NCI-H2081 (cell line): ENCODE data around the gene FAM20C.

ENCODE experiments used
- DNase-seq, 2 experiments: peaks; one replicate each; lab custom pipeline; 2025; lab: John Stamatoyannopoulos, UW

The FAM20C gene

DNA sequence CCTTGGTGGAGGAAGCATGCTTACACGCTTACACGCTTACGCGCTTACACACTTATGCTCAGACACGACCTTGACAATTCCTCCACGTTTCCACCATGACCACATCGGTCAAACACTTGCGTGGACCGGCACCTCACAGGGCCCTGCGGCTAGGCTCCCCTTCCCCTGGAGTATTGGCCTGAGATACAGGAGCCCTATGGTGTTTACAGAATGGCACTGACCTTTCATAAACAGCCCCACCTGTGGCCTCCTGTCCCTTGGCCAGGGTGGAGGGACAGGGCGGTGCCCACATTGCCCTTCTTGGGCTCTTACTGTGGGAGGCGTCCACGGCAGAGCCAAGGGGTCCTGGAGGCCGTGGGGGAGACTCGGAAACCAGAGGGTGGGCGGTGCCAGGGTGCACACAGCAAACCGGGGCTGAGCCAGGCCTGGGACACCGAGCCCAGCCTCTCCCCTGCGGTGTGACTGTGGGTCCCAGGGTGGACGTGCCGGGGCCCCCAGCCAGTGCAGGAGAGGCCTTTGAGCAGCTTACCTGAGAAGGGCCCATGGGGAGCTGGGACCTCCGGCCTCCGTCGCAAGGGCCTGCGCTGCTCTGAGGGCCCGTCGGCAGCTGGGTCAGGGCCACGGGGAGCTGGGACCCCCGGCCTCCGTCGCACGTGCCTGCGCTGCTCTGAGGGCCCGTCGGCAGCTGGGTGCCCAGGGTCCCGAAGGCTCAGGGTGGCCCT is 53.4 kb downstream of the FAM20C start:
- no peak for DNase-seq

DNA sequence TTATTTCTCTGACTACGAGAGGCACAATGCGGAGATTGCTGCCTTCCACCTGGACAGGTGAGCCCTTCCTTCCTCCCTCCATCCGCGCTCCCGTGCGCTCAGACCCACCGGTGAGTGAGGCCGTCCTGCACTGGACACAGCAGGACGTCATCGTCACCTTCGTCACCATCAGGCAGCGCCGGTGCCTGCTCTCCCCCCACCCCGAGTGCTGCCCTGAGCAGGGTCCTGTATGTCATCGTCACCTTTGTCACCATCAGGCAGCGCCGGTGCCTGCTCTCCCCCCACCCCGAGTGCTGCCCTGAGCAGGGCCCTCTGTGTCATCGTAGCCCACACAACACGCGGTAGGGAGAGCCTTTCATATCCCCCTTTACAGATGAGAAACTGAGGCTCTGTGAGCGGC is 54.1 kb downstream of the FAM20C start:
- no peak for DNase-seq

DNA sequence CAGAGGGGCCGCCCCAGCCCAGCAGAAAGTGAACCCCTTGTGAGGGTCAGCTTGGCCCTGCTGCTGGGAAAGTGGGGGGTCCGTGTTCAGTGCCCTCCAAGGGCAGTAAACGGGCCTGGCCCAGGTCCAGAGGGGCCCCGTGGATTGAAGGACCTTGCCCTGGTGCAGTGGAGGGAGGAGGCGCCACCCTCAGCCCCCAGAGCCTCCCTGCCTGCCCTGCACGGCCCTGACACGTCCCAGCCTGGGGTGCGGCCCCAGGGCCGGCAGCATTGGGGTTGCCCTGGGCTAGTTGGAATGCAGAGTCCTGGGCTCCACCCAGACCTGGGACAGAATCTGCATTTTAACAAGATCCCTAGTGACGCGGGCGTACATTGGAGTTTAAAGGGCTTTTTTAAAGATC is 54.8 kb downstream of the FAM20C start:
- no peak for DNase-seq

DNA sequence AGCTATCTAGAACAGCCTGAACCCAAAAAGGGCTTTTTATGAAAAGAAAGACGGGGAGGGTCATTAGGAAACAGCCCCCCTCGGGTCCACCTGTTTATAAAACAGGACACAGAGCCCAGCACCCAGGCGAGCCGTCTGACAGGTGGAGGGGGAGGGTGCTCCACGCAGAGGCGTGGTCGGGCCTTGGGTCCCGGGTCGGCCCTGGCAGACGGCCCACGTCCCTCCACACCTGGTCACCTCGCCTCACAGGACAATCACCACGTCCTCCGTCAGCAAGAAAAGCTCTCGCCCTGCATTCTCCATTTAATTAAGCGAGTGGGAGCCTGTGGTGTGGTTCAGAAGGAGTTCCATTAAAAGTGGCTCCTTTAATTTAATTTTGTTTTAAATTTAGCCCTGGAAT is 55.3 kb downstream of the FAM20C start:
- no peak for DNase-seq

DNA sequence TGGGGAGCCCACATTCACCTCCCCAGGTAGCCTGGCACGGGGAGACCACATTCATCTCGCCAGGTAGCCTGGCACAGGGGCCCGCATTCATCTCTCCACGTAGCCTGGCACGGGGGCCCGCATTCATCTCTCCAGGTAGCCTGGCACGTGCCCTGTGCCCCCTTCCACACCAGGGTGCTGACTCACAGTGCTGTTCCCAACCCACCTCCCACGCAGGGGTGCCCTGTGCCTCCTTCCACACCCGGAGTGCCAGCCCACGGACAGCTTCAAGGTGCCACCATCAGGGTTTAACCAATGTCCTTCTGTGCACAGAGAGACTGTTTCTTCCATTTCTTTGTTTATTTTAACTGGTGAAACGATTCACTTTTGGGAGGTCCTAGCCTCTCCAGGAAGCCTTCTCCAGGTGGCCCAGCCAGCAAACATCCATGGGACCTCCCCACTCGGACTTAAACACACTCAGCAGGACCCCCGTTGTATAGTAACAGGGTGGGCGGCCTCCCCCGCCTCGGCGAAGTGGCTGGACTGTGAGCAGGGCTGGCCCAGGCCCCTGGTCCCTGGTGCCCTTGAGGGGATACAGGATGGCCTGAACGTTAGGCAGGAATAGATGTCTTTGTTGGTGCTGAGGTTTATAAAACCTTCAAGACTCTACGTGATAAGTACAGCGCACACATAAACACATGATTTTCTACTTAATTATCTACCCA is 56.5 kb downstream of the FAM20C start:
- DNase-seq, result no peak

DNA sequence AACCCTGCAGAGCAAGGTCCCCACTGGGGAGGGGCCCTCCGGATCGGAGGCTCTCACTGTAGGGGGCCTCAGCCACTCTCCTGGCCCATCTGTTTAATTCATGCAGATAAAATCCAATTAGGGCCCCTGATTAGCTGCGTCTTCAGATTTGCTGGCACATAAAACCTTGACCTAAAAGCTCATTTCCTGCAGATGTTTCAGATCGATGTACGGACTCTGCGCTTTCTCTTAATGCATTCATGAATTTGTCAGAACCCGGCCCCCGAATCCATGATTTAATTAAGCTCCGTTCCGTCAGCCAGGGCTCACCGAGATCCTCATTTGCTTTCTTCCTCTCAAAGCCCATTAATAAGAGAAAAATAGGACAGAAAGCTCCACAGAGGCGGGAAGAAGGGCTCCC is 57.6 kb downstream of the FAM20C start:
- no peak for DNase-seq

DNA sequence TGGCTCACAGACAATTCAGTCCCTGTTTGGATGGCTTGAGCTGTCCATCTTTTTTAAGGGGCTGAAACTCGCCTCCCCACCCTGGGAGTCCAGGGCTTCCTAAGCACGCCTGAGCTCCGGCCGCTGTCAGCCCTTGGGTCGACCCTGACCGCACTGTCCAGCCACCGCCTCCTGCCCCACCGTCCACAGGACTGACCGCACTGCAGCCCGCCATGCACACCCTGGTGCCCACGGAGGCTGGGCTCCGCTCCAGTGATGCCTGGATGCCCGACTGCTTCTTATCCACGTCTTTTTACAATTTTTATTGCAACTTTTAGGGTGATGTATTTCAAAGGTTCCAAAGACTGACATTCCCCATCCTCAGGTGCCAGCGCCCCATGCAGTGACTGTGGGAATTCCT is 58.2 kb downstream of the FAM20C start:
- no peak for DNase-seq

DNA sequence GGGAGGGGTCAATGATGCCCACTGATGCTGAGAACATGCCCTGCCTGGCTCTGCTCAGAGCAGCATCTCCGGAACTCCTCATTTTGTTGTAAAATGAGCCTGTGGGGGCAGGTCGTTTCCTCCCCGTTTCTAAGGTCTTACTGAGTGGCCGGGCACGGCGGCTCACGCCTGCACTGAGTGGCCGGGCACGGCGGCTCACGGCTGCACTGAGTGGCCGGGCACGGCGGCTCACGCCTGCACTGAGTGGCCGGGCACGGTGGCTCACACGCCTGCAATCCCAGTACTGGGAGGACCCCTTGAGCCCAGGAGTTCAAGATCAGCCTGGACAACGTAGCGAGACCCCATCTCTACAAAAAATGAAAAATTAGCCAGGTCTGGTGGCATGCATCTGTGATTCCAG is 58.6 kb downstream of the FAM20C start:
- DNase-seq, result no peak

DNA sequence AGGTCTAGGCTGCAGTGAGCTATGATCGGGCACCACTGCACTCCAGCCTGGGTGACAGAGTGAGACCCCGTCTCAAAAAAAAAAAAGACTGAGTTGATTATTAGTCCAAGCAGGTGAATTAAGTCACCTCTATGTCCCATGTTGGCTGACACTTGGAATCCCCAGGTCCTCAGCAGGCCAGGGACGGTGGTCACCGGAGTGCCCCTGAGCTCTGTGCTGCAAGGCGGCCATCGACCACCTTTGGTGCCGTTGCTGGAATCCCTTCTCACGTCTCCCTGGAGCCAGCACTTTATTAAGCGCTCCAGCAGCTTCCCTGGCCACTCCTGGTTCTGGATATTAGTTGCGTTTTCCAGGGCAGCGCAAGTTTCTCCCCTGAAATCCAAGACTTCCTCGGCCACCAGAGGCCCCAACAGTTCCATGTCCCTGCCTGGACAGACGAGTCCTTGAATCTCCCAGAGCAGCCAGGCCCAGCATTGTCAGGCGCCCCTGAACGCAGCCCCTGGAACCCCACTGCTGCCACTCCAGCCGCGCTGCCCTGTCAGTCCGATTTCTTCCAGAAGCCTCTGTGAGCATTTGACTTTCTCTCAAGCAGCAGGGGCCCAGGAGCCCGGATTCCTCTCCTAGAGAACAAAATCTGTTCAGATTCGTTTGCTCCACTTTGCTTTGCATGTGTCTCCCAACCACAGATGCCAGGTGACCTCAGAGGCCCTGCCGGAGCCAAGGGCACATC is 59.2 kb downstream of the FAM20C start:
- DNase-seq, result no peak

DNA sequence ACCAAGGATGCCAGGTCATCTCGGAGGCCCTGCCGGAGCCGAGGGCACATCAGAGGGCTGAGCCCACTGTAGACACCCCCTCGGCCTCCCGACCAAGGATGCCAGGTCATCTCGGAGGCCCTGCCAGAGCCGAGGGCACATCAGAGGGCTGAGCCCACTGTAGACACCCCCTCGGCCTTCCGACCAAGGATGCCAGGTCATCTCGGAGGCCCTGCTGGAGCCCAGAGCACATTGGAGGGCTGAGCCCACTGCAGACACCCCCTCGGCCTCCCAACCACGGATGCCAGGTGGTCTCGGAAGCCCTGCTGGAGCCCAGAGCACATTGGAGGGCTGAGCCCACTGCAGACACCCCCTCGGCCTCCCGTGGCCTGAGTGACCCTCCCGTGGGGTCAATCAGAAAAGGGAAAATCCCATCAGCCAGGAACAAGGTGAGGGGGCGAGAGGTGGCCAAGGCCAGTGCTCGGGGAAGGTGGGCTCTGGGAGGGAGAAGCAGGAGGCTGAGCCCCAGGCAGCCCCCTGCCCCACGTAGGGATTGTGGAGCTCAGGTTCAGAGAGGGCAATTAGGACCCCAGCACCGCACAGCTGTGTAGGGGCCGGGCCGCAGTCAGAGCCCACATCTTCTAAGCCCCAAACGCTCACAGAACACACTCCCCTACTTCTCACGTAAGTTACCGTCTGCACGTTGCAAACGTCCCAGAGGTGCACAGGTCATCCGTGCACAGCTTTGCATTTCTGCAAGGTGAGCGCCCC is 60.0 kb downstream of the FAM20C start:
- no peak for DNase-seq

DNA sequence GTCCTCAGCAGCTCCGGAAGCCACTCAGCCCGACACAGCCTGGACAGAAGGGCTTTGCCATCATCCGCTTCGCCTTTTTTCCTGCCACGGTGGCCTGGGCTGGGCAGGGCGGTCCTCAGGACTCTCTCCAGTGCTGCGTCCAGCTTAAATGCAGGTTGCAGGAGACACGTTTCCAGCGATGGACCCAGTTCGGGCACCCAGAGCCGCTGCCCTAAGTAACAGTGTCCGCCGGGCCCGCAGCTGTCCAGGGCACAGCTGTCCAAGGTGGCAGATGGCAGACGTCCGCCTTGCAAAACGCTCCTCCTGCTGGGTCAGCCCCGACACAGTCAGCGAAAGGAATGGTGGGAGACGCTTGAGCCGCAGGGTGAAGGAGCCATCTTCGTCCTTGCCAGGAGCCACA is 60.6 kb downstream of the FAM20C start:
- DNase-seq, result no peak

DNA sequence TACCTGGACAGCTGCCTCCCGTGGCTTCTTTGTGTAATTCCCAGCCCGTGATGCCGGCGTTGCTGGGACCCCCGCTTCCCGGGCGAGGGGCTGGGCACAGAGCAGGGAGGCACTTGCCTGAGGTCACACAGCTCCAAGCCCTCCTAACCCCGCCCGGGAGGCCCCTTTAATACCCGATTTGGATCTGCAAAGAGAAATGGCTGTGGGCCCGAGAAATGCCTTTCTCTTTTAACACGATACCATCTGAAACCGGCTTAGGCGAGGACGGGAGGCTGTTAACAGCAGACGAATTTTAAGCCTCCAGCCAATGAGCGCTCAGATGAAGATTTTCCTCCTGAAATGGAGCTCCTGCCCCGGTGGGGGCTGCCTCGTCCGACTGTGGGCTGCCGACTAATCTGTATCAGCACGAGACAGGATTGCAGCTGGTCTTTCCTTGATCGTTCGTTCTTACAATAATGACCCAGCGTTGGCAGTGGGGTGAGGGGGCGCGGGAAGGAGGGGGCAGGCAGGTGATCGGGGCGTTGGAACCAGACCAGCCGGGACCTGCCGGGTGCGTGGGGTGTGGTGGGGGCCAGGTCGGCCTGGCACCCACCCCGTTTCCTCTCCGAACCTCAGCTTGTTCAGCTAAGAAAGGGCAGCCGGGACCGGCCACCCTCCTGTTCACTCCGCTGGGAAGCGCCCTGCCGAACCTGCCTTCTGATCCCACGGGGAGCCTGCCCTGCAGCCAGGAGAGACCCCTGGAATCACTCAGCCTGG is 61.4 kb downstream of the FAM20C start:
- no peak for DNase-seq

DNA sequence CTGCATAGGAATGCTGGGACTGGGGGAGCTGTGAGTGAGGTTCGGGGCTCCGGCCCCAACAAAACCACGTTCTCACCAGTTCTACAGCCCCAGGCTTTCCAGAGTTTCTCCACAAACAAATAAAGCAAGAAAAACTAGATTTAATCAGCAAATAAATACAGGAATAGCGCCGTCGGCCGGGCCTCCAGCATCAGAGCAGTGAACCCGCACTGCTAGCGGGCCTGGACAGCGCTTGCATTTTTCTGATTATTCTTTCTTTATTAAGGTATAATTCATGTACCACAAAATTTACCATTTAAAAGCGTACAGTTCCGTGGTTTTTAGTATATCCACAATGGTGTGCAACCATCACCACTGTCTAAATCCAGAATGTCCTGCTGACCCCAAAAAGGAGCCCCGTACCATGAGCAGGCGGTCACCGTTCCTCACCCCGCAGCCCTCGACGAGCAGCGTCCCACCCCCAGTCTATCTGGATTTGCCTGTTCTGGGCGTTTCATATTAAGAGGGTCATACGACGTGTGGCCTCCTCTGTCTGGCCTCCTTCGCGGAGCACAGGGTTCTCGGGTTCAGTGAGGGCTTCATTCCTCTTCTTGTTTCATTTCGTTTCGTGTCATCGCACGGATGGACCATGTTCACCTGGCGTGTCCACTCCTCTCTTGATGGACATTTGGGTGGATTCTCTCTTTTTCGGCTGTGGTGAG is 62.1 kb downstream of the FAM20C start:
- no peak for DNase-seq

DNA sequence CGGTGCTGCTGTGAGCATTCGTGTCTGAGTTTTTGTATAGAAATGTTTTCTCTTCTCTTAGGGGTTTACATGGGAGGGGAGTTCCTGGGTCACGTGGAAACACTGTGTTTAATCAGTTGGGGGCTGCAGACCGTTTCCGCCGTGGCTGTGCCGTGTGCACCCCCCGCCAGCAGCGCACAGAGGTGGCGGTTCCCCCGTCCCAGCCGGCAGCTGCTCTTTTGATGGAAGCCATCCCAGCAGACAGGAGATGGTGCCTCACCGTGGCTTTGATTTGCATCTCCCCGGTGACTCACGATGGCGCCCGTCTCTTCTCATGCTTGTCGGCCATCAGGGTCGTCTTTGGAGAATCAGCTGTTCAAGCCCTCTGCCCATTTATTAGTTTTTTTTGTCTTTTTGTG is 62.7 kb downstream of the FAM20C start:
- no peak for DNase-seq

DNA sequence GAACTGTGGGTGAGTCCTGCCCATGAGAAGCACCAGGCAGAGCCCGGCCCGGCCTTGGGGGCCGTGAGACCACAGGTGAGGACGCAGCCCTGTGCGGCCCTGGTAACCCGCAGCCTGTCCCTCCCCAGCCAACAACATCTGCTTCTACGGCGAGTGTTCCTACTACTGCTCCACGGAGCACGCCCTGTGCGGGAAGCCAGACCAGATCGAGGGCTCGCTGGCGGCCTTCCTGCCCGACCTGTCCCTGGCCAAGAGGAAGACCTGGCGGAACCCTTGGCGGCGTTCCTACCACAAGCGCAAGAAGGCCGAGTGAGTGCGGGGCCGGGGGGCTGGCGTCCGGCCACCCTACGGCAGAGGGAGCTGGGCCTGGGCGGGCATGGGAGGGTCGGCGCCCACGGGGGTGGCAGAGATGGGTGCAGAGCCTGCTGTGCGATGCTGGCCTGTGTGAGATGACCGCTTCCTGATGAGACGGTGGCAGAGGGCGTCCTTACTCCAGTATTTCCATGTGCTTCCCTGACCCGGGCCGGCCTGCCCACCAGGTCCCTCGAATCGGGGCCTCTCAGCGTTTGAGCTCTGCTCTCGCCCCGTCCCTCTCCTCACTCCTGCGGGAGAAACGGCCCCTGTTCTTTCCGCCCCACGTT is 63.5 kb downstream of the FAM20C start:
- DNase-seq, result no peak

DNA sequence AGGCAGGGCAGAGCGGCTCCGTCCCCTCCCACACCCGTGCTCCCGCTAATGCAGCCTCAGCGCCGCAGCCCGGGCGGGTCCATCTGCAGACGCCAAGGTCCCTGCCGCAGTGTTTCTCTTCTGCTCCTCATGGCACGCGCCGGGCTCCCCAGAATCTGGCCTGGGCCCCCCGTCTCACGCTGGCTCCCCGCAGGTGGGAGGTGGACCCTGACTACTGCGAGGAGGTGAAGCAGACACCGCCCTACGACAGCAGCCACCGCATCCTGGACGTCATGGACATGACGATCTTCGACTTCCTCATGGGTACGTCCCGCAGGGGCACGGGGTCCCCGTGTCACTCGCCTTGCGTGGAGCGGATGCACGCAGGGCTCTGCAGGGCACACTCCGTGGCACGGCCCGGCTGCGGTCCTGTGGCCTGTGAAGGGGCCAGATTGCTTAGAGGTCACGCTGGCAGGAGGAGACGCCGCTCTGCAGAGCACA is 64.1 kb downstream of the FAM20C start:
- DNase-seq, result no peak

DNA sequence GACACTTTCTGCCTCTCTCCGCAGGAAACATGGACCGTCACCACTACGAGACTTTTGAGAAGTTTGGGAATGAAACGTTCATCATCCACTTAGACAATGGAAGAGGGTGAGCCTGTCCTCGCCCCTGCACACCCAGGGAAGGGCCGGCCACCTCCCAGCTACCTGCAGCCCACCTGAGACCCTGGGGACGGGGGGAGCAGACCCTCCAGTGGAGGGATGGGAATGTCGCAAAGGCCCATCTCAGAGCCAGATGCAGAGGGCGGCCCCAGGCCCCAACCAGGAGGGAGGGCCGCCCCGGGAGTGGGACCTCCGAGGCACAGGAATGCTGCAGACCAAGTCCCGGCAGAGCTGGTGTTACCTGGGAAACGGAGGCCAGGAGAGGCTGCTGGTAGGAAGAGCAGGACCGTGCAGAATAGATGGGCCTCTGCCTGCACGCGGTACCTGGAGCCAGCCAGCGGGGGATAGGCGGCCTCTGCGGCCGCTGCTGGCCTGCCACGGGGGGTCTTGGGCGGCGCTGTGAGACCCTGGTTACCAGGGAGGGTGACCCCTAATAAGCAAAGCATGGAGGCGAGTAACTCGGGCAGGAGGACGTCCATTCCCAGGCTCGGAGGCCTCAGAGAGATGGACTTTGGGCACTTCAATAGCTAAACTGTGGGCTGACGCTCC is 64.7 kb downstream of the FAM20C start:
- DNase-seq, result no peak

DNA sequence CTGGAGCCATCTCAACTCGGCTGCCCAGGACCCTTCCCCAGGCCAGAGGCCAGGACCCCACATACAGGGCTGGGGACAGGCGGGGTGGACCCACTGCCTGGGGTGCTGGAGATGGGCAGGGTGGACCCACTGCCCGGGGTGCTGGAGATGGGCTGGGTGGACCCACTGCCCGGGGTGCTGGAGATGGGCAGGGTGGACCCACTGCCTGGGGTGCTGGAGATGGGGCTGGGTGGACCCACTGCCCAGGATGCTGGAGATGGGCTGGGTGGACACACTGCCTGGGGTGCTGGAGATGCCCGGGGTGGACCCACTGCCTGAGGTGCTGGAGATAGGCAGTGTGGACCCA is 65.2 kb downstream of the FAM20C start:
- DNase-seq, result no peak

DNA sequence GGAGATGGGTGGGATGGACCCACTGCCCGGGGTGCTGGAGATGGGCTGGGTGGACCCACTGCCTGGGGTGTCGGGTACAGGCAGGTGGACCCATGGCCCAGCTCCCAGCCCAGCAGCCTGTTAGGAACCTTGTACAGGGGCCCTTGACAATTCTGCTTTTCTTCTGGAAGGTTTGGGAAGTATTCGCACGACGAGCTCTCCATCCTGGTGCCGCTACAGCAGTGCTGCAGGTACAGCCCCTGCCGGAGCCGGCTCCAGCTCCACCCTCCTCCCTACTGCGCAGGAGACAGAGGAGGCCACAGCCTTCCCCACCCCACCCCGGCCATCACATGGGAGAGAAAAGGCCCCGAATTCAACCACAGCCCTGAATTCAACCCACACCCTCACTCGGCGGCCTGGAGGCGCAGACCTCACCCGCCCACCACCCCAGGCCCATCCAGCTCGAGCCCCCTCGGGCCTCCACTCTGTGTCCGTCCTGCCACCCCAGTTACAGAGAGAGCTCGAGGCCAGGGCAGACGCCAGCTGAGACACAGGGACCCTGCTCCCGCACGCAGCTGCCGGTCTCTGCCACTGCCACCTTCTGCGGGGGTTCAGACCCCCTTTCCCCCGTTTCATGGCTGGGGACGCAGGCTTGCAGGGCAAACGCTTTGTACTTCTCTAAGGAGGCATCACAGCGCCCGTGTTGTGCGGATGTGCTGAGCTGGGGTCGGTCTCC is 66.3 kb downstream of the FAM20C start:
- no peak for DNase-seq

DNA sequence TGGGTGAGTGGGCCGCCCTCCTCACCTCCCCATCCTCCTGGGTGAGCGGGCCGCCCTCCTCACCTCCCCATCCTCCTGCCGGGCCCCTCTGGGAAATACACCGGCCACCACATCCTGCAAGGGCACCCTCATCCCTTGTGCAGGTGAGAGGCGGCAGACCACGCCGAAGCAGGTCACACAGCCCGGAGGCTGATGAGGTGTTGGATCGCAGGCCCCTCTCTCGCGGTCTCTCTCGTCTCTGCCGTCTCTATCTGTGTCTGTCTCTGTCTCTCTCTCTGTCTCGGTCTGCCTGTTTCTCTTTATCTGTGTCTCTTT is 66.8 kb downstream of the FAM20C start:
- no peak for DNase-seq
